ENCODE data around the gene HEXIM2.
A peak's percentile ranks its signal among the peaks of the same experiment; 100 is the strongest.
"Not testable (repeated sequence)": the region's sequence is repeated elsewhere in the genome, so short reads cannot be mapped to it uniquely, and the experiment has no call there.

HEXIM2 gene

DNA sequence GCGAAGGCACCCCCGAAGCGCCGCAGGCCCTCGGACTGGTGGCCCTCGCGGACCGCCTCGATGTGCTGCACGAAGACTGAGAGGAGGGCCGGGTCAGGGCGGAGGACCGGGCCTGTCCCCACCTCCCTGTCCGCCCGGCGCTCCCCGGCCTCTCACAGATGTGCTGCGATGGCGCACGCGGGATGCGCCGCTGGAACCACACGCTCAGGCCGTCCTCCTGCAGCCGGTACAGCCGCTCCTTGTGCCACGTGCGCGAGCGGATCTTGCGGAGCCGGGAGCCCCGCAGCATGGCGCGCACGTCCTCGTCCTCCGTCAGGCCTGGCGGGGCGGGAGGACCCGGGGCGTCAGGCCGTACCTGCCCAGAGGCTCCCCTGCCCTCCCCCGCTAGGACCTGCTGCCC, 40.6 kb upstream of the HEXIM2 start:
- TF ChIP-seq, protein P1, sequence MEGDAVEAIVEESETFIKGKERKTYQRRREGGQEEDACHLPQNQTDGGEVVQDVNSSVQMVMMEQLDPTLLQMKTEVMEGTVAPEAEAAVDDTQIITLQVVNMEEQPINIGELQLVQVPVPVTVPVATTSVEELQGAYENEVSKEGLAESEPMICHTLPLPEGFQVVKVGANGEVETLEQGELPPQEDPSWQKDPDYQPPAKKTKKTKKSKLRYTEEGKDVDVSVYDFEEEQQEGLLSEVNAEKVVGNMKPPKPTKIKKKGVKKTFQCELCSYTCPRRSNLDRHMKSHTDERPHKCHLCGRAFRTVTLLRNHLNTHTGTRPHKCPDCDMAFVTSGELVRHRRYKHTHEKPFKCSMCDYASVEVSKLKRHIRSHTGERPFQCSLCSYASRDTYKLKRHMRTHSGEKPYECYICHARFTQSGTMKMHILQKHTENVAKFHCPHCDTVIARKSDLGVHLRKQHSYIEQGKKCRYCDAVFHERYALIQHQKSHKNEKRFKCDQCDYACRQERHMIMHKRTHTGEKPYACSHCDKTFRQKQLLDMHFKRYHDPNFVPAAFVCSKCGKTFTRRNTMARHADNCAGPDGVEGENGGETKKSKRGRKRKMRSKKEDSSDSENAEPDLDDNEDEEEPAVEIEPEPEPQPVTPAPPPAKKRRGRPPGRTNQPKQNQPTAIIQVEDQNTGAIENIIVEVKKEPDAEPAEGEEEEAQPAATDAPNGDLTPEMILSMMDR (IDR thresholded peaks at IDR 0.05; ENCODE audit: insufficient read depth, low read depth, low read length, missing control alignments) = no peak
- no peak for DNase-seq (ENCODE audit: low read depth)
- H3K4me3 ChIP-seq (ENCODE audit: low read depth, low read length) = no peak overlapping the region

DNA sequence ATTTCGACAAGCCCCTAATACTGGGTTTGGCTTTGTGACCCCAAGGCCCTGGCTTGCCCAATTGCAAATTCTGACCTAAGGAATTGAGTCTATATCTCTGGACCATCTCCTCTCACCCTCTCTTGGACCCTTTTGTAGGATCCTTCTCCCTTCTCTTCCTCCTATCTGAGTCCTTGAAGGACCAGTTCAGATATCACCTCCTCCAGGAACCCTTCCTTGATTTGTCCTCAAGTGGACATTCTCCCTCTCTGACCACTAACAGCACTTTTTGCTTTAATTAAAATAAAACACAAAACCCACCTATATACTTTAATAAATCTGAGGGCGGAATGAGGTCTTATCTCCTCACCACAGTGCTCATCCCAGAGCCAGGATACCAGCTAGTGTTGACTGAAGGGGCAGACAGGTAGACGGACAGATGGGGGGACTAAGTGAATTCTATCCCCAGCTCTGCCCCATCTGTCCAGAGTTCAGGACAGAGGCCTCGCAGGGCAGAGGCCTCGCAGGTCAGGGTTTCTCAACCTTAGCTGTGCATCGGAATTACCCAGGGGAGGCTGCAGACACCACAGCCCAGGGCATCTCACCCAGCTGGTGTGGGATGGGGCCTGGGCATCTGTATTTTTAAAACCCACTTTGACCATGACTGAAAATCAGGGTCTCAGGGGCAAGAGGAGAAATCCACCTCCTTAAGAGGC, 38.5 kb upstream of the HEXIM2 start:
- no peak overlapping the region for H3K4me3 ChIP-seq (ENCODE audit: low read depth, low read length)
- DNase-seq (ENCODE audit: low read depth) = no peak
- TF ChIP-seq, protein P1 (IDR thresholded peaks at IDR 0.05; ENCODE audit: insufficient read depth, low read depth, low read length, missing control alignments) = no peak

DNA sequence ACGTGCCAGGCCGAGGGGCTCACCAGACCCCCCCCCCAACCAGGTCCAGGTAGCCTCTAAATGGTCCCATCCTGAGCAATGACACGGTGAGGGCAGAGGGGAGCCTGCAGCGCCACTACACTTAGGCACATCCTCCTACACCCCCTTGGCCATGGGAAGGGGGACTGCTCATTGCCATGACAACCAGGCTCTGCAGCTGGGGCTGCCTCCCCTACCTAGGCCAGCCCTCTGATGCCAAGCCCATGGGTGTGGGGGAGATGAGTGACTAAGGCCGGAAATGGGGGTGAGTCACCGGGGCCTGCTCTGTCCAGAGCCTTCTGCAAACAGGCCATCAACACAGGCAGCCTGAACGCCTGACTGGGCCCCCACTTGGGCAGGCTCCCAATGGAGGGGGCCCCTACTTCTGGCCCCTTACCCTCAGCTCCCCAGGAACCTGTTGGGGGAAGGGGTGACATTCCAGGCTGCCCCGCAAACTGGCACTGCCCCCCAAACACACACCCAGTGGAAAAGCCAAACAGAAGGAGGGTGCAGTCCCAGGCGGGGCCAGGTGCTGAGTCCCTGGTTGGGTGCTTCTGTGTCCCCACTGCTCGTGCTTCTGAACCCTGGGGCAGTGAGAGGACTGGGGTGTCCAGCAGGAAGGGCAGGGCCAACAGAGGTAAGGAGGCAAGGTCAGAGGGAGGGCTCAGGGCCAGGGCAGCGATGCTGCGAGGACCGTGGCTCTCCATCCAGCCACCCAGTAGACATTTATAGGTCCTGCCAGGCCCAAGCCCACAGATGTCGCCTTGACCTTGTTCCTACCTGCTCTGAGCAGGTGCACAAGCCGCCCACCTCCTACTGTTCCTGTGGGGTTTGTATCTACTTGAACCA, 37.5 kb upstream of the HEXIM2 start:
- TF ChIP-seq, protein P1 (IDR thresholded peaks at IDR 0.05; ENCODE audit: insufficient read depth, low read depth, low read length, missing control alignments) = no peak
- DNase-seq (ENCODE audit: low read depth) = peak; percentile 28
- H3K4me3 ChIP-seq (ENCODE audit: low read depth, low read length) = no peak overlapping the region

DNA sequence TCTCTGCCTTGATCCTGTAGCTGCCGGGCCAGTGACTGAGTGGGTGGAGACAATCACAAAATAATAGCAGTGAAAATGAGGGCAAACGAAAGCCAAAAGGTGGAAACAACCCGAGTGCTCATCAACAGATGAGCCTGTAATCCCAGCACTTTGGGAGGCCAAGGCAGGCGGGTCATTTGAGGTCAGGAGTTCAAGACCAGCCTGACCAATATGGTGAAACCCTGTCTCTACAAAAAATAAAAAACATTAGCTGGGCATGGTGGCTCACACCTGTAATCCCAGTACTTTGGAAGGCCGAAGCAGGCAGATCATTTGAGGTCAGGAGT, 36.9 kb upstream of the HEXIM2 start:
- DNase-seq (ENCODE audit: low read depth); H3K4me3 ChIP-seq (ENCODE audit: low read depth, low read length): not testable (repeated sequence)

DNA sequence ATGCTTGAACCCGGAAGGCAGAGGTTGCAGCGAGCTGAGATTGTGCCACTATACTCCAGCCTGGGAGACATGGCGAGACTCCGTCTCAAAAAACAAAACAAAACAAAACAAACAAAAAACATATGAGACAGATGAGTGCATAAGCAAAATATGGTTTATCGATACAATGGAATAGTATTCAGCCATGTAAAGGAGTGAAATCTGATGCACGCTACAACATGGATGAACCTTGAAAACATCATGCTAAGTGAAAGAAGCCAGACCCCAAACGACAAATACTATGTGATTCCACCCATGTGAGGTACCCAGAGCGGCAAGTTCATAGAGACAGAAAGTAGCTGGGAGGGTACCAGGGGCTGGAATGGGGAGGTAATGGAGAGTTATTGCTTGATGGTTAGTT, 36.2 kb upstream of the HEXIM2 start:
- TF ChIP-seq, protein P1 (IDR thresholded peaks at IDR 0.05; ENCODE audit: insufficient read depth, low read depth, low read length, missing control alignments) = no peak
- no peak for DNase-seq (ENCODE audit: low read depth)
- H3K4me3 ChIP-seq (ENCODE audit: low read depth, low read length) = no peak overlapping the region

DNA sequence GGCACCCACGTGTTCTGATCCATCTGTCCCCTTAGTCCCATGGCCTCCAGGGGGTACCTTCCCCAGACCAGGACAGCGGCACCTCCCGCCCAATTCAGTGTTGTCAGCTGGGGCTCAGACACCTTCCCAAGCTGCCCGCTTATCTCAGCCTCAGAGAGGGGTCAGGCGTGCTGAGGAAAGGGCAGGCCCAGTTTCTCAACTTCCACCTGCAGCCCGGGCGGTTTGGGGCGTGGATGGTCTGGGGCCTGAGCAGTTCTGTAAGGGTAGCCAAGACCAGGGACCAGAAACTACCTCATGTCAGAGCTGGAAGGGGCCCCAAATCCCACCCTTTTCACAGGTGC, 34.5 kb upstream of the HEXIM2 start:
- TF ChIP-seq, protein P1 (IDR thresholded peaks at IDR 0.05; ENCODE audit: insufficient read depth, low read depth, low read length, missing control alignments) = no peak
- DNase-seq (ENCODE audit: low read depth) = no peak
- no peak overlapping the region for H3K4me3 ChIP-seq (ENCODE audit: low read depth, low read length)

DNA sequence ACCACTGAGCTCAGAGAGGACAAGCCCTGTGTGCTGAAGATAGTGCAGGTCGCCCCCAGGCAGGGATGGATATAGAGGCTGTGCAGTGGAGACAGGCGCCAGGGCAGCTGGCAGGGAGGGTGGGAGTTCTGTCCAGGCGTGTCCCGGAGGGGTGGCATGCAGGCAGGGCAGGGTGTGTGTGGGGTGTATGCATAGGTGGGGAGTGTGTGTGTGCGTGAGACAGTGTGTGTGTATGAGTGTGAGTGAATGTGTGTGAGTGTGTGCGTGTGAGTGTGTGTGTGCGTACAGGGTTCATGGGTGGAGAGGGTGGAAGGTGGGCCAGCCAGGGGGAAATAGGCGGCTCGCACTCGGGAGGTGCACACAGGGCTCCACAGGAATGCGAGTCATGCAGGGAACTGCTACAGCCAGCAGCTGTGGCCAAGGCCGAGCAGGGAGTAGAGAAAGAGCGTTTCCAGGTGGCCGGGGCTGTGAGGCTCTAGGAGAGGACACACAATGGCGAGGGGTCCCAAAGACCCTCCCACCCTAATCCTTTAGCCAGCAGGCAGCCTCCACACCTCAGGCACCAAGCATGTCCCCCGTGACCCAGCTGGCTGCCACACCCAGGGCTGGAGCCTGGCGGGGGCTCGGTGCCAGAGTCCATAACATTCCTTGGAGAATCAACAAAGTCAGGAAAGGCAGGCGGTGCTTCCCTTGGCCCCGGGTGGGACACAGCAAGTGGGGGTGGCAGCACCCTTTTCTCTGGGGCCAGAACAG, 34.0 kb upstream of the HEXIM2 start:
- TF ChIP-seq, protein P1 (IDR thresholded peaks at IDR 0.05; ENCODE audit: insufficient read depth, low read depth, low read length, missing control alignments) = no peak
- no peak for DNase-seq (ENCODE audit: low read depth)
- H3K4me3 ChIP-seq (ENCODE audit: low read depth, low read length) = no peak overlapping the region
